Chondrocyte (in vitro differentiated cells): ENCODE data around the gene PRDM5. TPM values are rescaled to one million over a fixed set of nuclear protein-coding genes. Genes with fewer than 3 reads are reported as not detected.

Experiments used
- DNase-seq: peaks from one replicate; pipeline ENCODE4 v3.0.0; 2021; ENCODE audit warnings: mixed read lengths, low spot score
- H3K27ac Mint-ChIP-seq: one replicate; pipeline ENCODE4 v1.8.0; 2021; ENCODE audit warnings: mild to moderate bottlenecking, moderate library complexity, mixed read lengths; ENCODE audit not compliant: unreplicated experiment
- H3K27me3 Mint-ChIP-seq: 2 replicates; pipeline ENCODE4 v1.8.0; 2021; ENCODE audit warnings: low read depth, mixed read lengths
- H3K36me3 Mint-ChIP-seq: 2 replicates; pipeline ENCODE4 v1.8.0; 2021; ENCODE audit warnings: low read depth, mixed read lengths
- H3K4me1 Mint-ChIP-seq: 2 replicates; pipeline ENCODE4 v1.8.0; 2021; ENCODE audit warnings: low read depth, mild to moderate bottlenecking, mixed read lengths
- H3K4me3 Mint-ChIP-seq: one replicate; pipeline ENCODE4 v1.8.0; 2021; ENCODE audit warnings: mild to moderate bottlenecking, moderate library complexity, mixed read lengths; ENCODE audit not compliant: unreplicated experiment
- H3K9me3 Mint-ChIP-seq: 2 replicates; pipeline ENCODE4 v1.8.0; 2021; ENCODE audit warnings: low read depth, mixed read lengths
- CTCF ChIP-seq: fragments of 200-600 bp; sonication (generic); IDR thresholded peaks from 2 replicates; pipeline ENCODE4 v1.5.0; 2021; ENCODE audit warnings: antibody characterized with exemption, mild to moderate bottlenecking, moderate library complexity
- total RNA-seq: library from RNA; stranded (reverse); gene quantifications from 3 replicates; pipeline ENCODE4 v1.2.1, GENCODE V29; 2021

The PRDM5 gene
- total RNA-seq, 1 donor from 2014 or later: 9.3 TPM

- H3K9me3 Mint-ChIP-seq: no peaks in the 10 kb centered on the region
- no peak for DNase-seq
- H3K27me3 Mint-ChIP-seq: no peaks in the 10 kb centered on the region
- TF ChIP-seq CTCF: no peak
- H3K4me3 Mint-ChIP-seq: no peak overlapping the region
- peaks cover 12% of the 10 kb centered on the region for H3K4me1 Mint-ChIP-seq
- peaks cover 1% of the 10 kb centered on the region for H3K36me3 Mint-ChIP-seq
- no peak overlapping the region for H3K27ac Mint-ChIP-seq
These were observed 199.4 kb downstream of the PRDM5 start for GRCh38 chr4:120723105-120723504.

GRCh38 chr4:120722655-120723054 lies 199.9 kb downstream of the PRDM5 start:
- no peaks in the 10 kb centered on the region for H3K27me3 Mint-ChIP-seq
- no peak for TF ChIP-seq CTCF
- H3K4me1 Mint-ChIP-seq: peaks cover 12% of the 10 kb centered on the region
- H3K4me3 Mint-ChIP-seq: no peak overlapping the region
- H3K27ac Mint-ChIP-seq: no peak overlapping the region
- no peaks in the 10 kb centered on the region for H3K9me3 Mint-ChIP-seq
- peaks cover 1% of the 10 kb centered on the region for H3K36me3 Mint-ChIP-seq
- DNase-seq: no peak

GRCh38 chr4:120720354-120720934 lies 202.1 kb downstream of the PRDM5 start:
- Mint-ChIP-seq H3K9me3 (no peaks in the 10 kb centered on the region), H3K27me3 (no peaks in the 10 kb centered on the region), H3K4me3 (no peak overlapping the region), H3K27ac (no peak overlapping the region), H3K36me3 (peaks cover 1% of the 10 kb centered on the region), H3K4me1 (peaks cover 3% of the 10 kb centered on the region)
- no peak for TF ChIP-seq CTCF
- no peak for DNase-seq

GRCh38 chr4:120718979-120719566 lies 203.5 kb downstream of the PRDM5 start:
- no peaks in the 10 kb centered on the region for H3K27me3 Mint-ChIP-seq
- no peak overlapping the region for H3K27ac Mint-ChIP-seq
- H3K4me1 Mint-ChIP-seq: no peaks in the 10 kb centered on the region
- H3K36me3 Mint-ChIP-seq: peaks cover under 1% of the 10 kb centered on the region
- no peaks in the 10 kb centered on the region for H3K9me3 Mint-ChIP-seq
- DNase-seq: no peak
- TF ChIP-seq CTCF: peak; percentile 91
- no peak overlapping the region for H3K4me3 Mint-ChIP-seq

- Mint-ChIP-seq H3K9me3 (no peaks in the 10 kb centered on the region), H3K4me3 (no peak overlapping the region), H3K36me3 (no peaks in the 10 kb centered on the region), H3K27me3 (no peaks in the 10 kb centered on the region), H3K4me1 (no peaks in the 10 kb centered on the region), H3K27ac (no peak overlapping the region)
- no peak for DNase-seq
- TF ChIP-seq CTCF: no peak
These were observed 206.2 kb downstream of the PRDM5 start for GRCh38 chr4:120716346-120716745.
